ENCODE results near the gene PCDHA5. TPM values are rescaled to one million over a fixed set of nuclear protein-coding genes. Genes with fewer than 3 reads are reported as not detected.

The PCDHA5 gene
- total and polyA plus RNA-seq, 2 of the 13 experiments (the other 11 are each of a cell fraction or from before 2014, with no cell fraction given), result not detected

- peak in 1 of 2 experiments; percentile 31; a peak in 2 of 4 replicates for TF ChIP-seq MAFK (conservative IDR thresholded peaks at IDR 0.05 in 1 of 2, IDR thresholded peaks at IDR 0.05 in 1 of 2; ENCODE audit: low read length in 2 of 2)
- no peak for TF ChIP-seq ZBTB33 (CRISPR knock-in tag; IDR thresholded peaks at IDR 0.05)
- no peak for TF ChIP-seq NFIC (IDR thresholded peaks at IDR 0.05; ENCODE audit: low read length)
- no peak for TF ChIP-seq TEF (CRISPR knock-in tag; IDR thresholded peaks at IDR 0.05)
- TF ChIP-seq CTCF (CRISPR knock-in tag; IDR thresholded peaks at IDR 0.05), result peak; percentile 55
- TF ChIP-seq, protein P1, sequence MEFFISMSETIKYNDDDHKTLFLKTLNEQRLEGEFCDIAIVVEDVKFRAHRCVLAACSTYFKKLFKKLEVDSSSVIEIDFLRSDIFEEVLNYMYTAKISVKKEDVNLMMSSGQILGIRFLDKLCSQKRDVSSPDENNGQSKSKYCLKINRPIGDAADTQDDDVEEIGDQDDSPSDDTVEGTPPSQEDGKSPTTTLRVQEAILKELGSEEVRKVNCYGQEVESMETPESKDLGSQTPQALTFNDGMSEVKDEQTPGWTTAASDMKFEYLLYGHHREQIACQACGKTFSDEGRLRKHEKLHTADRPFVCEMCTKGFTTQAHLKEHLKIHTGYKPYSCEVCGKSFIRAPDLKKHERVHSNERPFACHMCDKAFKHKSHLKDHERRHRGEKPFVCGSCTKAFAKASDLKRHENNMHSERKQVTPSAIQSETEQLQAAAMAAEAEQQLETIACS (CRISPR knock-in tag; IDR thresholded peaks at IDR 0.05), result no peak
- no peak for TF ChIP-seq RARG (CRISPR knock-in tag; IDR thresholded peaks at IDR 0.05; ENCODE audit: low read depth)
- TF ChIP-seq ZNF20 (CRISPR knock-in tag; IDR thresholded peaks at IDR 0.05), result no peak
- TF ChIP-seq STAG1 (CRISPR knock-in tag; IDR thresholded peaks at IDR 0.05), result peak; percentile 46
- TF ChIP-seq ZSCAN12 (CRISPR knock-in tag; IDR thresholded peaks at IDR 0.05), result no peak
- TF ChIP-seq ZNF615 (CRISPR knock-in tag; IDR thresholded peaks at IDR 0.05; ENCODE audit: borderline replicate concordance), result no peak
- no peak for TF ChIP-seq POLR2A (IDR thresholded peaks at IDR 0.05; ENCODE audit: insufficient read depth in 1 of 2, low read depth in 2 of 2, low read length in 2 of 2)
- no peak for TF ChIP-seq PCBP1 (IDR thresholded peaks at IDR 0.05; ENCODE audit: borderline replicate concordance, low read depth, low read length)
- TF ChIP-seq DDIT3 (CRISPR knock-in tag; IDR thresholded peaks at IDR 0.05), result no peak
- no peak for TF ChIP-seq ZNF552 (CRISPR knock-in tag; IDR thresholded peaks at IDR 0.05; ENCODE audit: borderline replicate concordance)
- TF ChIP-seq, protein P2, sequence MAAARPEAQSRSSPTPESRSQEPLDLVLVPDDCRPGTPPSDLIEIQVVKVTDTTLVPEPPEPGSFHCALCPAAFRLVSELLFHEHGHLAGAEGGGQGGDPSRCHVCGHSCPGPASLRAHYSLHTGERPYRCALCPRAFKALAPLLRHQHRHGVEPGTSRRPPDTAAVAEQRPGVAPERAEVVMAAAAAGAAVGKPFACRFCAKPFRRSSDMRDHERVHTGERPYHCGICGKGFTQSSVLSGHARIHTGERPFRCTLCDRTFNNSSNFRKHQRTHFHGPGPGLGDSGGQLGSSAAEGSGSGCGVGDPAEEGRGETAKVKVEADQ (CRISPR knock-in tag; IDR thresholded peaks at IDR 0.05; ENCODE audit: borderline replicate concordance), result no peak
- Histone ChIP-seq H3K27me3 (ENCODE audit: control insufficient read depth in 1 of 2, insufficient read depth in 2 of 2, low read length in 2 of 2) (no peaks in the 10 kb centered on the region), H2AFZ (ENCODE audit: low read length) (no peak within 1 kb of the TSS), H3K9ac (ENCODE audit: insufficient read depth, low read depth, low read length) (no peak within 1 kb of the TSS), H3K4me2 (ENCODE audit: low read depth, low read length) (no peak within 1 kb of the TSS), H4K20me1 (ENCODE audit: insufficient read depth, low read length) (no peaks in the 10 kb centered on the region), H3K36me3 (replicated peaks in 1 of 2; ENCODE audit: control insufficient read depth in 1 of 2, insufficient read depth in 2 of 2, low read length in 2 of 2) (no peaks in the 10 kb centered on the region), H3K4me1 (ENCODE audit: insufficient read depth, low read length) (no peaks in the 10 kb centered on the region), H3K27ac (ENCODE audit: extremely low read length, insufficient read depth, low read length) (no peak within 1 kb of the TSS), H3K9me3 (ENCODE audit: low read length) (no peaks in the 10 kb centered on the region), H3K4me3 (replicated peaks in 1 of 3; ENCODE audit: insufficient read depth in 1 of 3, low read depth in 2 of 3, low read length in 3 of 3) (no peak within 1 kb of the TSS), H3K79me2 (ENCODE audit: insufficient read depth, low read length) (no peaks in the 10 kb centered on the region)
- ChIA-PET POLR2A (no interaction called here), CTCF (ENCODE audit: low intra/inter-chr PET ratio, low total read pairs) (interaction anchor here (1.1 kb wide), 1 partner anchor 185 kb away, joined by 4 read pairs; no protein-coding TSS in a partner anchor)
- no peak for FAIRE-seq
- WGBS (ENCODE audit: low lambda C conversion rate), result 68% methylated on average over 43 of the region's 44 CpGs
- no TSS peak for BruUV-seq (replicated peaks)
- peak; percentile 6 for DNase-seq (ENCODE audit: low spot score)
- intact Hi-C loops (cut with micrococcal nuclease; ENCODE audit: unreplicated experiment), result no loop called here
- ATAC-seq, result no peak
- in situ Hi-C loops (cut with HindIII; ENCODE audit: extremely low pct_ligation_motif_present, low pct_unique_long_range_greater_than_20kb), result no loop called here
Observed at GRCh38 chr5:140855772-140856674, 34.6 kb downstream of the PCDHA5 start, which contains the start of gene PCDHA10. TSS of gene PCDHA10 (plus strand) at chr5:140855897. CDS start at chr5:140856049, 152 bp downstream.
